SK-N-SH treated with all-trans-retinoic acid at 6 μM for 48 hours (cell line): ENCODE measurements around the gene SLC25A29.

Experiments used
- ATAC-seq: fragments of 200-7000 bp; cut with Tn5 transposase; 3 replicates; pipeline ENCODE4 v1.9.1; 2020; ENCODE audit warnings: mild to moderate bottlenecking, moderate library complexity
- ARNTL ChIP-seq: fragments of 450-650 bp; formaldehyde crosslinking; IDR thresholded peaks from 2 replicates; pipeline ENCODE4 v1.5.0; 2020; ENCODE audit warnings: low read depth, mild to moderate bottlenecking, moderate library complexity, borderline replicate concordance
- BACH2 ChIP-seq: fragments of 250-450 bp; sonication (Bioruptor Pico); IDR thresholded peaks from 2 replicates; pipeline ENCODE4 v1.9.0; 2021; ENCODE audit warnings: mild to moderate bottlenecking, borderline replicate concordance
- CREB5 ChIP-seq: fragments of 250-450 bp; sonication (Bioruptor Pico); IDR thresholded peaks from 2 replicates; pipeline ENCODE4 v1.5.1; 2020; ENCODE audit warnings: low read depth, mild to moderate bottlenecking, moderate library complexity
- CSDC2 ChIP-seq: fragments of 250-450 bp; sonication (Bioruptor Pico); IDR thresholded peaks from 2 replicates; pipeline ENCODE4 v1.5.0; 2020; ENCODE audit warnings: mild to moderate bottlenecking, moderate library complexity
- CSRNP3 ChIP-seq: fragments of 250-450 bp; sonication (Bioruptor Pico); IDR thresholded peaks from 2 replicates; pipeline ENCODE4 v1.5.1; 2021; ENCODE audit warnings: mild to moderate bottlenecking, moderate library complexity
- ESRRG ChIP-seq: fragments of 250-450 bp; sonication (Bioruptor Pico); IDR thresholded peaks from 2 replicates; pipeline ENCODE4 v1.6.1; 2021; ENCODE audit warnings: mild to moderate bottlenecking
- GLIS3 ChIP-seq: fragments of 250-450 bp; sonication (Bioruptor Pico); IDR thresholded peaks from 2 replicates; pipeline ENCODE4 v1.5.0; 2020; ENCODE audit warnings: mild to moderate bottlenecking, moderate library complexity
- ISL1 ChIP-seq: fragments of 250-450 bp; sonication (Bioruptor Pico); IDR thresholded peaks from 2 replicates; pipeline ENCODE4 v2.1.2; 2022; ENCODE audit warnings: mild to moderate bottlenecking, moderate library complexity
- OSR1 ChIP-seq: fragments of 250-450 bp; sonication (Bioruptor Pico); IDR thresholded peaks from 2 replicates; pipeline ENCODE4 v1.8.0; 2022; ENCODE audit warnings: moderate library complexity, mild to moderate bottlenecking, inconsistent platforms
- PATZ1 ChIP-seq: fragments of 250-450 bp; sonication (Bioruptor Pico); IDR thresholded peaks from 2 replicates; pipeline ENCODE4 v1.8.0; 2020; ENCODE audit warnings: mild to moderate bottlenecking, moderate library complexity, borderline replicate concordance
- POU6F1 ChIP-seq: fragments of 250-450 bp; sonication (Bioruptor Pico); IDR thresholded peaks from 2 replicates; pipeline ENCODE4 v1.8.0; 2021; ENCODE audit warnings: low read depth, mild to moderate bottlenecking, moderate library complexity, borderline replicate concordance
- PPARA ChIP-seq: fragments of 250-450 bp; sonication (Bioruptor Pico); IDR thresholded peaks from 2 replicates; pipeline ENCODE4 v1.5.0; 2020; ENCODE audit warnings: mild to moderate bottlenecking, borderline replicate concordance
- RARB ChIP-seq: fragments of 250-450 bp; sonication (Bioruptor Pico); IDR thresholded peaks from 2 replicates; pipeline ENCODE4 v1.8.0; 2021; ENCODE audit warnings: mild to moderate bottlenecking, moderate library complexity
- TCF4 ChIP-seq: fragments of 250-450 bp; sonication (Bioruptor Pico); IDR thresholded peaks from 2 replicates; pipeline ENCODE4 v1.8.0; 2021; ENCODE audit warnings: mild to moderate bottlenecking, moderate library complexity, borderline replicate concordance
- TOX ChIP-seq: fragments of 250-450 bp; sonication (Bioruptor Pico); IDR thresholded peaks from 2 replicates; pipeline ENCODE4 v1.8.0; 2021; ENCODE audit warnings: mild to moderate bottlenecking, moderate library complexity, borderline replicate concordance
- TSHZ2 ChIP-seq: fragments of 250-450 bp; sonication (Bioruptor Pico); IDR thresholded peaks from 2 replicates; pipeline ENCODE4 v1.5.0; 2020; ENCODE audit warnings: mild to moderate bottlenecking, moderate library complexity
- ZFP30 ChIP-seq: fragments of 450-650 bp; formaldehyde crosslinking; IDR thresholded peaks from 2 replicates; pipeline ENCODE4 v1.5.0; 2022; ENCODE audit warnings: mild to moderate bottlenecking, moderate library complexity
- ZNF565 ChIP-seq: fragments of 450-650 bp; formaldehyde crosslinking; conservative IDR thresholded peaks from 2 replicates; pipeline ENCODE4 v1.5.0; 2020; ENCODE audit warnings: low read depth, mild to moderate bottlenecking, moderate library complexity
- ZNF70 ChIP-seq: fragments of 450-650 bp; formaldehyde crosslinking; IDR thresholded peaks from 2 replicates; pipeline ENCODE4 v1.5.0; 2020; ENCODE audit warnings: mild to moderate bottlenecking, moderate library complexity
- ZNF8 ChIP-seq: fragments of 450-650 bp; formaldehyde crosslinking; IDR thresholded peaks from 2 replicates; pipeline ENCODE4 v1.5.0; 2020; ENCODE audit warnings: mild to moderate bottlenecking, moderate library complexity

The SLC25A29 gene

GRCh38 chr14:100290607-100291304 is 15.5 kb downstream of the SLC25A29 start:
- TF ChIP-seq OSR1 (CRISPR knock-in tag) (no peak), RARB (CRISPR knock-in tag) (no peak), BACH2 (CRISPR knock-in tag) (no peak), CSDC2 (no peak), TOX (CRISPR knock-in tag) (no peak), POU6F1 (CRISPR knock-in tag) (no peak), ZNF565 (CRISPR knock-in tag) (no peak), TSHZ2 (CRISPR knock-in tag) (no peak), CSRNP3 (CRISPR knock-in tag) (no peak), ISL1 (CRISPR knock-in tag) (no peak), CREB5 (CRISPR knock-in tag) (no peak), GLIS3 (CRISPR knock-in tag) (no peak), TCF4 (CRISPR knock-in tag) (no peak)
- no peak for ATAC-seq

- no peak for ATAC-seq
- TF ChIP-seq RARB (CRISPR knock-in tag) (no peak), ZFP30 (no peak), ARNTL (CRISPR knock-in tag) (no peak), PATZ1 (no peak), OSR1 (CRISPR knock-in tag) (no peak), ZNF565 (CRISPR knock-in tag) (no peak), CSRNP3 (CRISPR knock-in tag) (no peak), ISL1 (CRISPR knock-in tag) (no peak), GLIS3 (CRISPR knock-in tag) (no peak), BACH2 (CRISPR knock-in tag) (no peak), ZNF70 (CRISPR knock-in tag) (no peak), ZNF8 (CRISPR knock-in tag) (no peak), TCF4 (CRISPR knock-in tag) (no peak), CREB5 (CRISPR knock-in tag) (no peak), ESRRG (CRISPR knock-in tag) (no peak), TOX (CRISPR knock-in tag) (no peak), TSHZ2 (CRISPR knock-in tag) (no peak), CSDC2 (no peak), PPARA (no peak)
Measured at GRCh38 chr14:100289916-100290606, 16.2 kb downstream of the SLC25A29 start.
